IMR-90 (cell line): Measurements from ENCODE around the gene HMOX1. TPM values are rescaled to one million over a fixed set of nuclear protein-coding genes. Genes with fewer than 3 reads are reported as not detected.

ENCODE experiments used
- ATAC-seq: fragments of 200-7000 bp; cut with Tn5 transposase; 2 replicates; pipeline ENCODE4 v1.9.1; 2020; ENCODE audit warnings: low read depth, mild to moderate bottlenecking, moderate library complexity
- BruUV-seq: library from RNA; stranded (reverse); fragments of 400-500 nt; replicated peaks from 2 replicates; lab custom pipeline; 2021; lab: Mats Ljungman, UMichigan
- CTCF ChIA-PET: fragments of 300-600 bp; formaldehyde crosslinking; extraction: SDS; loops from one replicate; lab custom pipeline; 2021; ENCODE audit warnings: antibody characterized with exemption; lab: Yijun Ruan, JAX
- POLR2A ChIA-PET: fragments of 300-600 bp; sonication (Branson Sonifier 250); formaldehyde crosslinking; loops from one replicate; lab custom pipeline; 2022; ENCODE audit warnings: antibody characterized with exemption; ENCODE audit not compliant: unreplicated experiment; lab: Charles Lee
- DNase-seq: peaks from one replicate; pipeline ENCODE4 v3.0.0; 2013
- H2AFZ ChIP-seq: replicated peaks from 2 replicates; pipeline ENCODE3; 2013; ENCODE audit warnings: low read length, mild to moderate bottlenecking; ENCODE audit not compliant: poor library complexity
- H2AK5ac ChIP-seq: 2 replicates; pipeline ENCODE4 v1.6.1; 2013; ENCODE audit warnings: low read depth, low read length, inconsistent platforms
- H2AK9ac ChIP-seq: replicated peaks from 2 replicates; pipeline ENCODE3; 2013; ENCODE audit warnings: mild to moderate bottlenecking, low read depth, low read length, moderate library complexity; ENCODE audit not compliant: poor library complexity
- H2BK120ac ChIP-seq: 2 replicates; pipeline ENCODE4 v1.6.1; 2013; ENCODE audit warnings: low read depth, low read length, inconsistent platforms
- H2BK15ac ChIP-seq: 3 replicates; pipeline ENCODE4 v1.6.1; 2013; ENCODE audit warnings: low read depth, low read length, inconsistent platforms
- H2BK20ac ChIP-seq: 2 replicates; pipeline ENCODE4 v1.6.1; 2013; ENCODE audit warnings: low read depth, mild to moderate bottlenecking, inconsistent platforms, low read length, moderate library complexity
- H2BK5ac ChIP-seq: 2 replicates; pipeline ENCODE4 v1.6.1; 2013; ENCODE audit warnings: mild to moderate bottlenecking, low read depth, low read length, inconsistent platforms; ENCODE audit not compliant: poor library complexity, severe bottlenecking
- H3K14ac ChIP-seq: replicated peaks from 2 replicates; pipeline ENCODE4 v1.6.1; 2013; ENCODE audit warnings: low read depth, low read length, inconsistent platforms
- H3K18ac ChIP-seq: 2 replicates; pipeline ENCODE4 v1.6.1; 2013; ENCODE audit warnings: low read depth, low read length, control low read depth
- H3K23ac ChIP-seq: 2 replicates; pipeline ENCODE4 v1.6.1; 2013; ENCODE audit warnings: low read depth, low read length, inconsistent platforms
- H3K27ac ChIP-seq: 2 replicates; pipeline ENCODE4 v1.5.1; 2013; ENCODE audit warnings: mild to moderate bottlenecking, control low read depth, low read length; ENCODE audit not compliant: insufficient read depth
- H3K27me3 ChIP-seq: 2 replicates; pipeline ENCODE4 v1.6.1; 2013; ENCODE audit warnings: low read length; ENCODE audit not compliant: control insufficient read depth, insufficient read depth
- H3K36me3 ChIP-seq: 2 replicates; pipeline ENCODE4 v1.6.1; 2013; ENCODE audit warnings: low read length, mixed read lengths; ENCODE audit not compliant: control insufficient read depth, insufficient read depth
- H3K4ac ChIP-seq: 2 replicates; pipeline ENCODE4 v1.6.1; 2013; ENCODE audit warnings: low read depth, low read length, inconsistent platforms
- H3K4me1 ChIP-seq: 2 replicates; pipeline ENCODE4 v1.6.1; 2013; ENCODE audit warnings: low read length, mixed read lengths; ENCODE audit not compliant: control insufficient read depth, insufficient read depth
- H3K4me2 ChIP-seq: 2 replicates; pipeline ENCODE4 v1.6.1; 2013; ENCODE audit warnings: low read depth, mild to moderate bottlenecking, control low read depth, low read length, moderate library complexity
- H3K4me3 ChIP-seq: 2 replicates; pipeline ENCODE4 v1.5.1; 2013; ENCODE audit warnings: low read depth, mild to moderate bottlenecking, control low read depth, low read length, moderate library complexity; ENCODE audit not compliant: insufficient read depth
- H3K56ac ChIP-seq: 2 replicates; pipeline ENCODE4 v1.6.1; 2013; ENCODE audit warnings: low read length, inconsistent platforms; ENCODE audit not compliant: insufficient read depth; ENCODE audit errors: extremely low read depth
- H3K79me1 ChIP-seq, 2 experiments: 2 replicates each; pipeline ENCODE4 v1.6.1; 2013; ENCODE audit warnings: low read length in 2 of 2, inconsistent platforms in 1 of 2, low read depth in 1 of 2
- H3K9ac ChIP-seq: 2 replicates; pipeline ENCODE4 v1.6.1; 2013; ENCODE audit warnings: low read depth, low read length, control low read depth
- H3K9me1 ChIP-seq: 2 replicates; pipeline ENCODE4 v1.6.1; 2013; ENCODE audit warnings: low read length, inconsistent platforms; ENCODE audit not compliant: insufficient read depth
- H3K9me3 ChIP-seq: 2 replicates; pipeline ENCODE4 v1.6.1; 2013; ENCODE audit warnings: low read length; ENCODE audit not compliant: control insufficient read depth, insufficient read depth
- H4K20me1 ChIP-seq: 2 replicates; pipeline ENCODE4 v1.6.1; 2013; ENCODE audit warnings: low read length, inconsistent platforms; ENCODE audit not compliant: insufficient read depth
- H4K5ac ChIP-seq: 2 replicates; pipeline ENCODE4 v1.6.1; 2013; ENCODE audit warnings: mild to moderate bottlenecking, low read depth, low read length, control low read depth
- H4K8ac ChIP-seq, 2 experiments: 2 replicates each; pipeline ENCODE4 v1.6.1; 2013; ENCODE audit warnings: low read depth in 2 of 2, low read length in 2 of 2, control low read depth in 1 of 2, inconsistent platforms in 1 of 2
- H4K91ac ChIP-seq: 2 replicates; pipeline ENCODE4 v1.6.1; 2013; ENCODE audit warnings: low read depth, low read length, inconsistent platforms; ENCODE audit not compliant: insufficient read depth
- BHLHE40 ChIP-seq: fragments of 150-350 bp; IDR thresholded peaks from 2 replicates; pipeline ENCODE4 v1.6.1; 2016; ENCODE audit warnings: mild to moderate bottlenecking, low read depth, low read length
- CEBPB ChIP-seq: IDR thresholded peaks from 2 replicates; pipeline ENCODE4 v1.6.1; 2012; ENCODE audit warnings: low read depth, low read length, improper control_type of control experiment
- CHD1 ChIP-seq: IDR thresholded peaks from 2 replicates; pipeline ENCODE4 v1.6.1; 2012; ENCODE audit warnings: low read depth, low read length, improper control_type of control experiment
- FOS ChIP-seq: fragments of 150-350 bp; IDR thresholded peaks from 2 replicates; pipeline ENCODE4 v1.6.1; 2016; ENCODE audit warnings: low read depth, low read length
- MAFK ChIP-seq: IDR thresholded peaks from 2 replicates; pipeline ENCODE4 v1.6.1; 2012; ENCODE audit warnings: low read depth, low read length, improper control_type of control experiment
- MAZ ChIP-seq: IDR thresholded peaks from 2 replicates; pipeline ENCODE4 v1.6.1; 2012; ENCODE audit warnings: low read depth, mild to moderate bottlenecking, low read length, improper control_type of control experiment, moderate library complexity, borderline replicate concordance
- NFE2L2 ChIP-seq: fragments of 150-350 bp; IDR thresholded peaks from 2 replicates; pipeline ENCODE4 v1.6.1; 2016; ENCODE audit warnings: low read depth, mild to moderate bottlenecking, low read length
- POLR2A ChIP-seq: IDR thresholded peaks from 2 replicates; pipeline ENCODE4 v1.6.1; 2012; ENCODE audit warnings: mild to moderate bottlenecking, low read depth, low read length
- RAD21 ChIP-seq: IDR thresholded peaks from 2 replicates; pipeline ENCODE4 v1.6.1; 2012; ENCODE audit warnings: low read length, improper control_type of control experiment
- RCOR1 ChIP-seq: IDR thresholded peaks from 2 replicates; pipeline ENCODE4 v1.6.1; 2012; ENCODE audit warnings: mild to moderate bottlenecking, low read length, improper control_type of control experiment; ENCODE audit not compliant: insufficient replicate concordance
- RFX5 ChIP-seq: IDR thresholded peaks from 2 replicates; pipeline ENCODE4 v1.8.0; 2012; ENCODE audit warnings: low read depth, mild to moderate bottlenecking, low read length, moderate library complexity
- SMC3 ChIP-seq: fragments of 150-350 bp; IDR thresholded peaks from 2 replicates; pipeline ENCODE4 v1.6.1; 2016; ENCODE audit warnings: low read depth, mild to moderate bottlenecking, antibody characterized with exemption, low read length, moderate library complexity
- USF2 ChIP-seq: fragments of 150-350 bp; IDR thresholded peaks from 2 replicates; pipeline ENCODE4 v1.6.1; 2017; ENCODE audit warnings: mild to moderate bottlenecking, antibody characterized with exemption, low read length, low read depth
- WGBS, 2 experiments: methylation state at CpG; one replicate each; pipeline versions ENCODE4 v1.1.5 to v1.1.7; 2013; ENCODE audit warnings: missing lambda C conversion rate in 2 of 2; ENCODE audit not compliant: insufficient read length in 1 of 2; ENCODE audit errors: extremely low coverage in 2 of 2; 5-methylcytosine and 5-hydroxymethylcytosine counted together
- dilution Hi-C: fragments of 300-500 bp; cut with HindIII; formaldehyde crosslinking; loops from one replicate; pipeline ENCODE4 v1.14.3; 2018; ENCODE audit warnings: low sequenced_read_pairs; ENCODE audit not compliant: unreplicated experiment
- in situ Hi-C: fragments of 300-500 bp; cut with MboI; formaldehyde crosslinking; loops from 3 replicates; pipeline ENCODE4 v1.14.3; 2019; ENCODE audit warnings: low sequenced_read_pairs, inconsistent platforms, mixed read lengths
- intact Hi-C: fragments of 100-400 bp; cut with micrococcal nuclease; formaldehyde crosslinking; loops from 2 replicates; pipeline ENCODE4 v1.10.0; 2022
- polyA plus RNA-seq, 3 experiments: library from polyadenylated mRNA; depleted of rRNA; stranded (reverse); fragments of >200 nt; gene quantifications; 2 replicates each; pipeline ENCODE4 v1.2.3, GENCODE V29; 2012; ENCODE audit warnings: low replicate concordance in 1 of 3
- total RNA-seq: library from RNA; depleted of rRNA; stranded (reverse); fragments of >200 nt; gene quantifications from 2 replicates; pipeline ENCODE4 v1.2.3, GENCODE V29; 2012
- TF ChIP-seq, protein P1 (sequence below): conservative IDR thresholded peaks from 2 replicates; pipeline ENCODE4 v1.5.1; 2012; ENCODE audit warnings: mild to moderate bottlenecking, low read depth, low read length, improper control_type of control experiment
- TF ChIP-seq, protein P2 (sequence below): fragments of 150-350 bp; IDR thresholded peaks from 2 replicates; pipeline ENCODE4 v1.6.1; 2016; ENCODE audit warnings: low read depth, mild to moderate bottlenecking, low read length, moderate library complexity, borderline replicate concordance

Gene HMOX1
- total and polyA plus RNA-seq, 2 of the 4 experiments (the other 2 are of a cell fraction): 23.1 to 50.5 TPM

DNA sequence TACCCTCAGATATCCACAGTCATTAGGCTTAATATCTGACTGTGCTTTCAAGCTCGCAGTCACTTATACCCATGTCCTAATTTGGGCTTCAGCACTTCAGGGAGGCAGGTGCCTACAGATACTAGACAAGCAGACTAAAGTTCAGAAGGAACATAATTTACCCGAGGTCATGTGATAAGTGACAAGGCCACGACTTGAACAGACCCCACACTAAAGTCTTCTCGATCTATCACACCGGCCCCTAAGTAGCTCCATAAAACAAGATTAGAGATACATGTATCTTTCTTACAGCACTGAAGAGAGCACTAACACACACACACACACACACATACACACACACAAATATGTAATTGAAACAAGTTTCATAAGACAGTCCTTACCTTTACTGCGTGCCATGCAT, 48.6 kb upstream of the HMOX1 start:
- H3K27me3 ChIP-seq: no peaks in the 10 kb centered on the region
- no peak overlapping the region for H3K4ac ChIP-seq
- H3K4me3 ChIP-seq: no peak overlapping the region
- H2BK5ac ChIP-seq: no peak overlapping the region
- H3K23ac ChIP-seq: no peak overlapping the region
- H3K4me2 ChIP-seq: no peak overlapping the region
- H3K79me1 ChIP-seq: no peaks in the 10 kb centered on the region
- H2AFZ ChIP-seq: no peak overlapping the region
- H3K36me3 ChIP-seq: peaks cover 75% of the 10 kb centered on the region
- DNase-seq (no peak), ATAC-seq (no peak)
- ChIA-PET CTCF (no interaction called here), POLR2A (no interaction called here)
- BruUV-seq: no TSS peak
- H3K9me1 ChIP-seq: peaks cover 10% of the 10 kb centered on the region
- H2BK20ac ChIP-seq: no peak overlapping the region
- no peak overlapping the region for H3K14ac ChIP-seq
- no peak overlapping the region for H3K27ac ChIP-seq
- in situ Hi-C loops: no loop called here
- no peaks in the 10 kb centered on the region for H4K20me1 ChIP-seq
- no peak overlapping the region for H2AK5ac ChIP-seq
- no peak overlapping the region for H3K18ac ChIP-seq
- no peak overlapping the region for H2BK120ac ChIP-seq
- WGBS, 2 experiments: 83% methylated on average over 3 of the region's 6 CpGs; no CpG with 5 or more reads in 1 of the 2 experiments
- no peak overlapping the region for H4K91ac ChIP-seq
- TF ChIP-seq RFX5: no peak
- TF ChIP-seq, protein P1, sequence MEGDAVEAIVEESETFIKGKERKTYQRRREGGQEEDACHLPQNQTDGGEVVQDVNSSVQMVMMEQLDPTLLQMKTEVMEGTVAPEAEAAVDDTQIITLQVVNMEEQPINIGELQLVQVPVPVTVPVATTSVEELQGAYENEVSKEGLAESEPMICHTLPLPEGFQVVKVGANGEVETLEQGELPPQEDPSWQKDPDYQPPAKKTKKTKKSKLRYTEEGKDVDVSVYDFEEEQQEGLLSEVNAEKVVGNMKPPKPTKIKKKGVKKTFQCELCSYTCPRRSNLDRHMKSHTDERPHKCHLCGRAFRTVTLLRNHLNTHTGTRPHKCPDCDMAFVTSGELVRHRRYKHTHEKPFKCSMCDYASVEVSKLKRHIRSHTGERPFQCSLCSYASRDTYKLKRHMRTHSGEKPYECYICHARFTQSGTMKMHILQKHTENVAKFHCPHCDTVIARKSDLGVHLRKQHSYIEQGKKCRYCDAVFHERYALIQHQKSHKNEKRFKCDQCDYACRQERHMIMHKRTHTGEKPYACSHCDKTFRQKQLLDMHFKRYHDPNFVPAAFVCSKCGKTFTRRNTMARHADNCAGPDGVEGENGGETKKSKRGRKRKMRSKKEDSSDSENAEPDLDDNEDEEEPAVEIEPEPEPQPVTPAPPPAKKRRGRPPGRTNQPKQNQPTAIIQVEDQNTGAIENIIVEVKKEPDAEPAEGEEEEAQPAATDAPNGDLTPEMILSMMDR: no peak
- TF ChIP-seq FOS: no peak
- no peak for TF ChIP-seq MAFK
- no peak for TF ChIP-seq NFE2L2
- TF ChIP-seq RAD21: no peak
- no peak for TF ChIP-seq POLR2A
- no peak for TF ChIP-seq SMC3
- no peak for TF ChIP-seq RCOR1
- TF ChIP-seq CEBPB: no peak
- no peak for TF ChIP-seq USF2
- no peak for TF ChIP-seq CHD1
- TF ChIP-seq MAZ: no peak
- TF ChIP-seq BHLHE40: no peak
- TF ChIP-seq, protein P2, sequence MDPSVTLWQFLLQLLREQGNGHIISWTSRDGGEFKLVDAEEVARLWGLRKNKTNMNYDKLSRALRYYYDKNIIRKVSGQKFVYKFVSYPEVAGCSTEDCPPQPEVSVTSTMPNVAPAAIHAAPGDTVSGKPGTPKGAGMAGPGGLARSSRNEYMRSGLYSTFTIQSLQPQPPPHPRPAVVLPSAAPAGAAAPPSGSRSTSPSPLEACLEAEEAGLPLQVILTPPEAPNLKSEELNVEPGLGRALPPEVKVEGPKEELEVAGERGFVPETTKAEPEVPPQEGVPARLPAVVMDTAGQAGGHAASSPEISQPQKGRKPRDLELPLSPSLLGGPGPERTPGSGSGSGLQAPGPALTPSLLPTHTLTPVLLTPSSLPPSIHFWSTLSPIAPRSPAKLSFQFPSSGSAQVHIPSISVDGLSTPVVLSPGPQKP: no peak
- H2AK9ac ChIP-seq: no peak overlapping the region
- intact Hi-C loops: no loop called here
- H2BK15ac ChIP-seq: no peak overlapping the region
- dilution Hi-C loops: no loop called here
- H3K56ac ChIP-seq: no peak overlapping the region
- H4K8ac ChIP-seq: no peak overlapping the region
- H3K4me1 ChIP-seq: peaks cover 4% of the 10 kb centered on the region
- no peak overlapping the region for H3K9ac ChIP-seq
- no peak overlapping the region for H4K5ac ChIP-seq
- H3K9me3 ChIP-seq: no peaks in the 10 kb centered on the region
